ENCODE results near the gene NAB1.

The NAB1 gene

GRCh38 chr2:190716176-190716807, 67.4 kb downstream of the NAB1 start:
- DNase-seq (ENCODE audit: low read depth, low spot score) = no peak

GRCh38 chr2:190717306-190717705, 68.4 kb downstream of the NAB1 start:
- DNase-seq (ENCODE audit: low read depth, low spot score) = no peak

GRCh38 chr2:190717764-190718651, 69.1 kb downstream of the NAB1 start:
- DNase-seq (ENCODE audit: low read depth, low spot score) = no peak

- no peak for DNase-seq (ENCODE audit: low read depth, low spot score)
Observed at GRCh38 chr2:190718652-190719526, 70.0 kb downstream of the NAB1 start.

GRCh38 chr2:190720276-190720675, 71.4 kb downstream of the NAB1 start:
- no peak for DNase-seq (ENCODE audit: low read depth, low spot score)

- DNase-seq (ENCODE audit: low read depth, low spot score) = no peak
Observed at GRCh38 chr2:190720691-190721090, 71.8 kb downstream of the NAB1 start.

- no peak for DNase-seq (ENCODE audit: low read depth, low spot score)
Observed at GRCh38 chr2:190722061-190722759, 73.3 kb downstream of the NAB1 start.

- no peak for DNase-seq (ENCODE audit: low read depth, low spot score)
Observed at GRCh38 chr2:190722835-190723234, 74.0 kb downstream of the NAB1 start.

- DNase-seq (ENCODE audit: low read depth, low spot score) = no peak
Observed at GRCh38 chr2:190723397-190724090, 74.7 kb downstream of the NAB1 start.

GRCh38 chr2:190726255-190726654, 77.4 kb downstream of the NAB1 start:
- DNase-seq (ENCODE audit: low read depth, low spot score) = no peak

GRCh38 chr2:190736355-190736754, 87.5 kb downstream of the NAB1 start:
- no peak for DNase-seq (ENCODE audit: low read depth, low spot score)

GRCh38 chr2:190740449-190740848, 91.6 kb downstream of the NAB1 start:
- DNase-seq (ENCODE audit: low read depth, low spot score) = no peak
